Measurements from ENCODE around the gene FDPS. TPM values are rescaled to one million over a fixed set of nuclear protein-coding genes. Genes with fewer than 3 reads are reported as not detected.

FDPS gene
- total RNA-seq = 469 and 476 TPM in 2 replicates

DNA sequence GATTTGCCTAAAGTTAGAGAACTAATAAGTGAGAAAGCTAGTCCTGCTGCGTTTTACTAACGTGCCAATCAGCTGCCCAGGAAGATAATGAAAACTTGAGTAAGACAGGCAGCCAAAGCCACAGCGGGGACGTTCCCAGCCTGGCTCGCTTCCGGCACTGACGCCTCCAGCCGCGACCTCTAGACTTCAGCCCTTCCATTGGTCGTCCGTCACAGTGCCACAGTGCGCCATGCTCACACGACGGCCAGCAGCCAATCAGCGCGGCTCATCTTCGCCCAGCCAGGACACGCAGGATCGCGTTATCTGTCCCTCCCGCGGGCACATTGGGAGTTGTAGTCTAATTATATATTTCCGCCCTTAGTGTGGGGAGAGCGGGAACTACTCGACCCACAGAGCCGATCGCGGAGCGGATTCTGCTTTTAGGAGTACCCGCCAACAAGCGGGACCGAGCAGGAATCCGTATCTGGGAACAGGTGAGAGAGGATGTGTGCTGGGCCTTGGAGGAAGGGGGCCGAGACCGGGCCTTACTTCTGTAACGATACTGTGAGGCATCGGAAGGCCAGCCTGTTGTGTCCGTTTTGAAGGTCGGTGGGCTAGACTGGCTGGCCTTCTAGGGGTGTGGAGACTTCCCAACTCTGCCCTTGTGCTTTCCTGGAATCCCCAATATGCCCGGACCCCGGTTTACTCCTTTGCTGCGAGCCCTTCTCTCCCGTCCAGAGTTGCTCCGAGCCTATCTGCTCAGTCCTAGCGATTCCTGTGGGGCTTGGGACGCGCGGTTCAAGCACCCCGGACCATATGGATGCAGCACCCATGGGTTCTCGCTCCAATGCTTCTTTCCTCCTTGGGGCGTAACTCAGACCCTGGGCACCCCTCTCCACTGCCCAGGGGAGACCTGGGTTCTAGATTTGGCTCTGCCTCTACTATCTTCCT, at the start of gene FDPS:
Gene FDPS (plus strand): TSS at position 374 of the 930 bp plus-strand sequence. CDS start 924 bp downstream, outside the sequence.

DNA sequence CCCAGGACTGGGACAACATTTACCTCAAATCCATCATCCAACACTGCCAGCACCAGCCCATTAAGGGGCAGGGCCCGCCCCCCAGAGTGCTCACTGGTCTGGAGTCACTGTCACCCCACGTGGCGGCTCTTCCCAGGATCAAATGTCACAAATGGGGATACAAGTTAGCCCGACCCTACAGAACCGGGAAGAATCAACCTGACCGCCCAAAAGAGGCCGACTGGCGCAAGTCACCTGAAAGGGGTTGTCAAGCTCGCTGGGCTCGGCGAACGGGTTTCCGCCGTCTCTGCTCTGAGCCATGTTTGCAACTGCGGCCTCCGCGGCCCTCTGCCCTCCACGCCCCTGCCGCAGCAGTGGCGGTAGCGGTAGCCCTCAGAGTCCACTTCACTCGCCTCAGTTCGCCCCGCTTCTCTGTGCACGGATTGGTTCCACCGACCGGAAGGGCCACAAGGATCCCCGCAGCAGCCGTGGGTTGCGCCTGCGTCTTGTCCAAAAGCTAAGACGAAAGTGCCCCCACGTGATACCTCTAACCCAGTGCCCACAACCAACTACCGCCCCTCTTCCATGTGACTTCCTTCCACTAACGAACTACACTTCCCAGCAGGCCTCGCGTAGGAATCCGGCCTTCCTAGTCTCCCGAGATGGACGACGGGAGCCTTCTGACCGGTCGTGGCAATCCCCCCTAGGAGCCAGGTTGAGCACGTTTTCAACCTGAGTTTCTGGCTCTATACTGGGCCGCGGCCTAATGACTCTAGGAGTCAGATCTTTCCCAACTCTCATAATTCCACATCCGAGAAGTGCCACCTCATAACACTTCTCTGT, 46.6 kb upstream of the FDPS start, which contains the start of gene SCAMP3:
Gene SCAMP3 (minus strand): TSS at position 509 of the 822 bp plus-strand sequence. CDS start 209 bp downstream, at position 300.

DNA sequence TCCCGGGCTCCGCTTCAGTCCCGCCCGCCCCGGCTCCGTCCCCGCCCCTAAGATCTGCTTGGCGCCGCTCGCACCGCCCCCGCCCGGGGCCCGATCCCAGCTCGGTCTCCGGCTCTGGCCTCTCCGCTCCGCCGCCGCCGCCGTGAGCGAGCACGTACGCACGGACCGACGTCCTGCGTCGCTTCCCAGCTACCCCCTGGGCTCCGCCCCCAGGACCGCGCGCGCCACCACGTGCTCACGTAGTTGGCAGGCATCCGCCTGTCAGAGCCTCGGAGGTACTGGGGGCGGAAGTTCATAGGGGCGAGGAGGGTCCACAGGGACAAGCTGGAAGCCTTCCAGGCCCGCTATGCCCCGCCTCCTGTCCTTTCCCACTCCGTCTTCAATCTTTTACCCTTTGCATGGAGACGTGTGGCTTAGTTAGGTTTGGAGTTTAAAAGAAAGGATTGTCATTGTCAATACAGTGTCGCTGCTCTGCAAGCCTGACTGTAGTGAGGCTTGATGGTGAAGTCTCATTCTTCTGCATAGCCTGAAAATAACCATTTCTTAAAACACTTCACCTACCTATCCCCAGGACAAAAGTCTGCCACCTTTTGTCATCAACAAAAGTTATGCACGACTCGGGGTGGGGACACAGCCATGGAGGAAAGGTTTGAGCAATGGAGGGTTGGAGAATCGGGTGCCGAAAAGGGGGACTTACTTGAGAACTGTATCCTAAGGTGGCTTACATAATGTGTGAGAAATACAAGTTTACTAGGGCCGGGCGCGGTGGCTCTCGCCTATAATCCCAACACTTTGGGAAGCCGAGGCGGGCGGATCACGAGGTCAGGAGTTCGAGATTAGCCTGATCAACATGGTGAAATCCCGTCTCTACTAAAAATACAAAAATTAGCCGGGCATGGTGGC, 35.1 kb upstream of the FDPS start, which contains the start of gene CLK2:
Gene CLK2 (minus strand): TSS at position 162 of the 903 bp plus-strand sequence. CDS start 2,527 bp downstream, outside the sequence.

DNA sequence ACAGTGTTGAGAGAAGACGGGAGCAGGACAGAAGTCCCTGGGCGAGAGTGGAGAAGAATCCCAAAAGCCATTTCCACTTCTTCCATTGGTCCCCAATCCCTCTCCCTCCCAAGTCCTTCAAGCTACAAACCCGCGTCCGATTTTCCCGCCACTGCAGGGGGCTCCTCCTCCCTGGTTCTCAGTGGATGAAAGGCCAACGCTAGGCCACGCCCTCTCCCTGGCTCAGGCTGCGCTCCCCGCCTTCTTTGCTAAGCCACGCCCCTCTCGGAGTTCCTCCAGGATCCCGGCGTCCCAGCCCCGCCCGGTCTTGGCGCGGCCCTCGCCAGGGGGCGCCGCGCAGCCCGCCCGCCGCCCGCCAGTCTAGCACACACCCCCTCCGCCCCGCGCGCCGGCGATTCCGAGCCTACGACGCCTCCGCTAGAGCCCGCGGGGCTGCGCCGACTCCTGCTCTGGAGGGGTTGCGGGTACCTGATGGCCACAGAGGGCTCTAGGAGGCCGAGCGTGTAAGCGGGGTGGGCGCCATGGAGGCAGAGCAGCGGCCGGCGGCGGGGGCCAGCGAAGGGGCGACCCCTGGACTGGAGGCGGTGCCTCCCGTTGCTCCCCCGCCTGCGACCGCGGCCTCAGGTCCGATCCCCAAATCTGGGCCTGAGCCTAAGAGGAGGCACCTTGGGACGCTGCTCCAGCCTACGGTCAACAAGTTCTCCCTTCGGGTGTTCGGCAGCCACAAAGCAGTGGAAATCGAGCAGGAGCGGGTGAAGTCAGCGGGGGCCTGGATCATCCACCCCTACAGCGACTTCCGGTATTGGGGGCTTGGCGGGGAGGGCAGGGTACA, 31.4 kb upstream of the FDPS start, which contains the start of gene HCN3:
Gene HCN3 (plus strand): TSS at position 394 of the 832 bp plus-strand sequence. CDS start 128 bp downstream, at position 522.

DNA sequence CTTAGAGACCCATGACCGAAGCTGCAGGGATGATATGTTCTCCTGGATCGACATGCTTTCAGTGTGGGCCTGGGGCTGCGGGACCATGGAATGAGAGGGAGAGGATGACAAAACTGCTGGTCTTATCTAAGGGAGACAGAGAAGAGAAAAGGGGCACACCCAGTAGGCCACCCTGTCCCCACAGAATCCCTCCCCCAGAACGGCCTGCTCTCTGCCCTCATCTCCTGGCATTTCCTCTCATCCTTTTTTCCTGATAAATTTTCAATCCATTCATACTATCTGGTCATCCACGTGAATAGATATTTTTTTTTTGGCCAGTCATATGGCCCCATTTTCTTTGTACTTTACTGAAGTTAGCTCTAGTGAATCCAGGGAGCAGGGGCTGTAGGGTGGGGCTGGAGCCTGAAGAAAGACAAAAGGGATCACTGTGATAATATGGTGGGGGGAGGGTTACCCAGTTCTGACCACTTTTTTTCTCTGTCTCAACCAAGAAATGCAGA, 7.3 kb upstream of the FDPS start, which contains the start of gene PKLR:
Gene PKLR (minus strand): TSS at position 97 of the 500 bp plus-strand sequence. CDS start 43 bp downstream, at position 54.

DNA sequence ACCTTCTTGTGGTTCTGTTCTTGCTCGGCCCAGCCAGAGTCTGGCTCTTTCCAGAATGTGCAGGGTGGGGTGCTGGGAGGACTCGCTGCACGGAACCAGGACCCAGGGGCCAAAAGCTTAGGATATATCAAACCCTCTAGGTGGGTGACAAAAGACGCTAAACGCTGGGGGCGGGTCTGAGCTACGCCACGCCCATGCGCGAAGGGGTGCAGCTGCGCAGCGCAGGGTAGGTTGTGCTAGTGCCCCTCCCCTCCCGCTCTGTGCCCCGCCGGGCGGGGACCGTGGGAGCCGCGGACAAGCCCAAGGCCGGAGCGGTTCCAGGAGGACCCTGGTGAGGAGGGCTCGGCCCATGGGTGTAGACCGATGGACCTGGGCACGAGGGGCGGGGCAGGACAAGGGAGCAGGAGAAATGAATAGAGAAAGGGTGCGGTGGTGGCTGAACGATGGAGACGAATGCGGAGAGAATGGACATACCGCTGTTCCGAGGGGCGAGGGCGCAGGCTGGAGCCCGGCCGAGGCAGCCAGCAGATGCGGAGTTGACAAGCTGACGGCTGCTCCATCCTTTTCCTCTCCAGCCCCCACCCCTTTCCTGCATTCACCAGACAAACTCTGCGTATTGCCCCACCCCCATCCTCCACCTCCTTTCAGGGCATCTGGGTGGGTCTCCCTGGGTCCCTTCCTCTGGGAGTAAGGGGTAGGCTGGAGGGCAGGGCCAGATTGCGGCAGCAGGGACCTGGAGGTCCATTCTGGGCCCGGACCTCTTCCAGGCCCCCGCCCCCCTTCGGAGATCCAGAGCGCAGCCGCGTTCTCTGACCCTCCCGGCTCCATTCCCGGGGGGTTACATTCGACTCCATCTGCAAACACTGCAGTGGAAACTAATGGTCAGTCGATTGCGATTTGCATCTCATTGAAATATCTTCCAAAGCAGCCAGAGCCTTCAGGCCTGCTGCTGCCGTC, 12.3 kb downstream of the FDPS start, which contains the start of gene RUSC1:
Gene RUSC1 (plus strand): TSS at position 234 of the 957 bp plus-strand sequence. CDS start 880 bp downstream, outside the sequence.

Other genes starting within 250 kb of the FDPS start
- 7.9 and 9.4 TPM in 2 replicates for gene EFNA4, start 245.1 kb upstream of the FDPS start, total RNA-seq
- 0.64 and 0.80 TPM in 2 replicates for gene EFNA3, start 230.0 kb upstream of the FDPS start, total RNA-seq
- 30.8 and 33.2 TPM in 2 replicates for gene EFNA1, start 181.0 kb upstream of the FDPS start, total RNA-seq
- 35.6 and 39.2 TPM in 2 replicates for gene SLC50A1, start 173.0 kb upstream of the FDPS start, total RNA-seq
- 98.3 and 118 TPM in 2 replicates for gene DPM3, start 168.3 kb upstream of the FDPS start, total RNA-seq
- 160 and 168 TPM in 2 replicates for gene KRTCAP2, start 135.6 kb upstream of the FDPS start, total RNA-seq
- gene TRIM46, start 135.0 kb upstream of the FDPS start, total RNA-seq = 1.4 and 2.7 TPM in 2 replicates
- 2.7 and 4.0 TPM in 2 replicates for gene THBS3, start 101.0 kb upstream of the FDPS start, total RNA-seq
- gene MTX1, start 100.2 kb upstream of the FDPS start, total RNA-seq = 74.1 and 76.9 TPM in 2 replicates
- 15.2 and 15.3 TPM in 2 replicates for gene ENTREP3, start 53.4 kb upstream of the FDPS start, total RNA-seq
- gene SCAMP3, start 46.5 kb upstream of the FDPS start, total RNA-seq = 111 and 127 TPM in 2 replicates
- 13.1 and 15.4 TPM in 2 replicates for gene CLK2, start 35.4 kb upstream of the FDPS start, total RNA-seq
- gene HCN3, start 31.4 kb upstream of the FDPS start, total RNA-seq = 0.20 TPM in 2 replicates
- not detected in 2 replicates for gene PKLR, start 7.4 kb upstream of the FDPS start, total RNA-seq
- 33.0 and 39.0 TPM in 2 replicates for gene RUSC1, start 12.0 kb downstream of the FDPS start, total RNA-seq

All from mammary microvascular endothelial cell (primary cell).